Measurements from ENCODE around the gene MAP3K13. TPM values are rescaled to one million over a fixed set of nuclear protein-coding genes. Genes with fewer than 3 reads are reported as not detected.
"Not testable (repeated sequence)": the region's sequence is repeated elsewhere in the genome, so short reads cannot be mapped to it uniquely, and the experiment has no call there.

The MAP3K13 gene
- total RNA-seq, 1 experiment from 2014 or later: 18.4 TPM

GRCh38 chr3:185465471-185465870 lies 102.5 kb downstream of the MAP3K13 start:
- DNase-seq (ENCODE audit: low read depth in 1 of 2, low spot score in 2 of 2): no peak
- Histone ChIP-seq H3K27ac (no peak overlapping the region), H3K4me1 (replicated peaks) (no peaks in the 10 kb centered on the region), H3K4me3 (no peak overlapping the region), H3K9me3 (replicated peaks) (no peaks in the 10 kb centered on the region), H3K36me3 (no peaks in the 10 kb centered on the region), H3K27me3 (replicated peaks) (no peaks in the 10 kb centered on the region)

DNA sequence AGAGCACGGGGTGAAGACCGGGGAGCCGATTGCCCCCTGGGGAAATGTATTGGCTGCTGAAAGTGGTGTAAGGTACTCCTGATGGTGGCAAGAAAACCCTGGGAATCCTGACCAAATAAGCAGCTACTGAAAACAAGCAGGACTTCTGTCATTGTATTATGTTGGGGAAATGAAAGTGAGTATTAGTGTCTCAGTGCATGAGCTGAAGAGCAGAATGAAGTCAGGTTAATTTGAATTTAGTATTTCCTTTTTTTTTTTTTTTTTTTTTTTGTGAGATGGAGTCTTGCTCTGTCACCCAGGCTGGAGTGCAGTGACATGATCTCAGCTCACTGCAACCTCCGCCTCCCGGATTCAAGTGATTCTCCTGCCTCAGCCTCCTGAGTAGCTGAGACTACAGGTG lies 103.2 kb downstream of the MAP3K13 start:
- H3K27me3 ChIP-seq (replicated peaks); H3K36me3 ChIP-seq; H3K27ac ChIP-seq; H3K9me3 ChIP-seq (replicated peaks); DNase-seq (ENCODE audit: low read depth in 1 of 2, low spot score in 2 of 2); H3K4me3 ChIP-seq; H3K4me1 ChIP-seq (replicated peaks): not testable (repeated sequence)

GRCh38 chr3:185469542-185469941 lies 106.6 kb downstream of the MAP3K13 start:
- H3K9me3 ChIP-seq (replicated peaks): no peaks in the 10 kb centered on the region
- H3K36me3 ChIP-seq: no peaks in the 10 kb centered on the region
- DNase-seq (ENCODE audit: low read depth in 1 of 2, low spot score in 2 of 2): no peak

GRCh38 chr3:185470323-185470722 lies 107.4 kb downstream of the MAP3K13 start:
- Histone ChIP-seq H3K4me3 (no peak overlapping the region), H3K27me3 (replicated peaks) (no peaks in the 10 kb centered on the region), H3K36me3 (no peaks in the 10 kb centered on the region), H3K27ac (no peak overlapping the region), H3K4me1 (replicated peaks) (no peaks in the 10 kb centered on the region), H3K9me3 (replicated peaks) (no peaks in the 10 kb centered on the region)
- no peak for DNase-seq (ENCODE audit: low read depth in 1 of 2, low spot score in 2 of 2)

More at GRCh38 chr3:185469542-185469941, 106.6 kb downstream of the MAP3K13 start:
- H3K27me3 ChIP-seq (replicated peaks): no peaks in the 10 kb centered on the region
- H3K27ac ChIP-seq: no peak overlapping the region
- H3K4me3 ChIP-seq: no peak overlapping the region
- no peaks in the 10 kb centered on the region for H3K4me1 ChIP-seq (replicated peaks)

GRCh38 chr3:185473290-185473815 lies 110.4 kb downstream of the MAP3K13 start:
- DNase-seq (ENCODE audit: low read depth in 1 of 2, low spot score in 2 of 2): no peak
- H3K4me1 ChIP-seq (replicated peaks): no peaks in the 10 kb centered on the region
- no peak overlapping the region for H3K4me3 ChIP-seq
- no peaks in the 10 kb centered on the region for H3K9me3 ChIP-seq (replicated peaks)
- H3K27ac ChIP-seq: no peak overlapping the region
- no peaks in the 10 kb centered on the region for H3K27me3 ChIP-seq (replicated peaks)
- no peaks in the 10 kb centered on the region for H3K36me3 ChIP-seq

DNA sequence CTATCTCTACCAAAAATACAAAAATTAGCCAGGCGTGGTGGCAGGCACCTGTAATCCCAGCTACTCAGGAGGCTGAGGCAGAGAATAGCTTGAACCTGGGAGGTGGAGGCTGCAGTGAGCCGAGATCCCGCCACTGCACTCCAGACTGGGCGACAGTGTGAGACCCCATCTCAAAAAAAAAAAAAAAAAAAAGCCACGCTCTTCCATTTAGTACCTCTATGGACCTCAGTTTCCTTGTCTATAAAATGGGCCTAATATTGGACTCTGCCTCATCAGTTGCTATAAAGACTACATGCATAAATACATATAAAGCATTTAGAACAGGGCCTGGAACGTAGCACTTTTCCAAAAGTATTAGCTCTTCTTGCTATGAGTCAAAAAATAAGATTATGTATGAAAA lies 112.0 kb downstream of the MAP3K13 start:
- not testable (repeated sequence) for DNase-seq (ENCODE audit: low read depth in 1 of 2, low spot score in 2 of 2); H3K4me3 ChIP-seq; H3K4me1 ChIP-seq (replicated peaks)

DNA sequence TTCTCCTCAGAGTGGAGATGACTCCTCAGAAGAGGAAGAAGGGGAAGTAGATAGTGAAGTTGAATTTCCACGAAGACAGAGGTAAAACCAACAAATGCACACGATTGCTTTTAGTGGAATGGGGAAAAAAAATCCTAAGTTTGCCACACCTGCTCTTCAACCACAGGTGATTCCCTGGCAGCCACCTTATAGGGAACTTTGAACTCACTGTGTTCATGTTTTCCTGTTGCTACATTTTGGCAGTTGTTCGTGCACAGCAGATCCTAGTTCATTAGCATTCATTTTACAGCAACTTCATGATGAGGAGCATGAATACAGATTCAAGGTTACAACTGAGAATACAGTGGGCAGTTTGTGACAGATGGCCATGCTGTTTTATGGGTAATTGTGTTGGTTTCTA lies 114.4 kb downstream of the MAP3K13 start:
- DNase-seq (ENCODE audit: low read depth in 1 of 2, low spot score in 2 of 2): no peak
- Histone ChIP-seq H3K36me3 (no peaks in the 10 kb centered on the region), H3K27me3 (replicated peaks) (no peaks in the 10 kb centered on the region), H3K4me3 (no peak overlapping the region), H3K27ac (no peak overlapping the region), H3K9me3 (replicated peaks) (no peaks in the 10 kb centered on the region), H3K4me1 (replicated peaks) (no peaks in the 10 kb centered on the region)

More for the DNA sequence above, 112.0 kb downstream of the MAP3K13 start:
- not testable (repeated sequence) for H3K27me3 ChIP-seq (replicated peaks); H3K27ac ChIP-seq; H3K36me3 ChIP-seq; H3K9me3 ChIP-seq (replicated peaks)

DNA sequence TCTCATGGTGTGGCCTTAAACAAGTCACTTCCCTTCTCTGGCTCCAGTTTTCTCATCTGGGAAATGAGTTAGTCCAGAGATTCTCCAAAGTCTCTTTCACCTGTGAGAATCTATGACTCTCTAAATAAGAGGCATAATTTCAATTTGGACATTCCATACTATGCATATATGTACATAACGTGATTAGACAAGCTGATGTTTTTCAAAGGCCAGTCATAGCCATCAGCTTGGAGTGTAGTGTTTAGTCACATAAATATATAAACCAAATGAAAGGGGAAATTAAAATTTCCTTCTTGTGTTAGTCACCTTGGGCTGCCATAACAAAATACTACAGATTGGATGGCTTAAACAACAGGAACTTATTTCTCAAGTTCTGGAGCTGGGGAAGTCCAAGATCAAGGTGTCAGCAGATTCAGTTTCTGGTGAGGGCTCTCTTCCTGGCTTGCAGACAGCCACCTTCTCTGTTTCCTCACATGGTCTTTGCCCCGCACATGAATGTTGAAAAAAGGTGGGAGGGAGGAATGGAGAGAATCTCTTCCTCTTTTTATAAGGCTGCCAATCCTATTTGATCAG lies 116.5 kb downstream of the MAP3K13 start:
- Histone ChIP-seq H3K9me3 (replicated peaks) (no peaks in the 10 kb centered on the region), H3K4me3 (no peak overlapping the region), H3K36me3 (no peaks in the 10 kb centered on the region), H3K27ac (no peak overlapping the region), H3K27me3 (replicated peaks) (no peaks in the 10 kb centered on the region), H3K4me1 (replicated peaks) (no peaks in the 10 kb centered on the region)
- DNase-seq (ENCODE audit: low read depth in 1 of 2, low spot score in 2 of 2): no peak

- Histone ChIP-seq H3K27ac (no peak overlapping the region), H3K4me3 (no peak overlapping the region), H3K27me3 (replicated peaks) (no peaks in the 10 kb centered on the region), H3K4me1 (replicated peaks) (no peaks in the 10 kb centered on the region), H3K9me3 (replicated peaks) (no peaks in the 10 kb centered on the region), H3K36me3 (no peaks in the 10 kb centered on the region; the same call in 1 of the 2 replicates)
- DNase-seq (ENCODE audit: low read depth in 1 of 2, low spot score in 2 of 2): no peak
These were observed 121.4 kb downstream of the MAP3K13 start for GRCh38 chr3:185484296-185484695.

DNA sequence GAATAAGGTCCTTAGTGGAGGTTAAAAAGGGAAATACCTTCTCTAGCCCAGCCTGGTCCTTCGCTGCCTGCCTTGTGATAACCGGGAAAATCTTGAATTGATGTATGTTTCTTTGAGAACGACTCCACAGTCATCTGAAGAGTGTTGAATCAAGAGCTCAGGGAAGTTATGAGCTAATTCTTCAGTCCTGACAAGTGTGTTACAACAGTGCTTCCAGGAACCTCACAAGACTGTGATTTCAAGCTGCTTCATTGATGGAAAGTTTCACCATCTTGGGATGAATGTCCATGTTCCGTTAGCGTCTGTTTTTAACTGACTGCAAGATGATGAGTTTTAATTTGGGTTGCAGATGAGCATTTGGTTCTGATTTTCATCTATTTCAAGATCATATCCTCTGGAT lies 123.5 kb downstream of the MAP3K13 start:
- no peak for DNase-seq (ENCODE audit: low read depth in 1 of 2, low spot score in 2 of 2)
- no peak overlapping the region for H3K4me3 ChIP-seq
- H3K27me3 ChIP-seq (replicated peaks): no peaks in the 10 kb centered on the region
- H3K27ac ChIP-seq: no peak overlapping the region
- no peaks in the 10 kb centered on the region for H3K9me3 ChIP-seq (replicated peaks)
- peaks cover 13% of the 10 kb centered on the region; the same call in 1 of the 2 replicates for H3K36me3 ChIP-seq
- H3K4me1 ChIP-seq (replicated peaks): no peaks in the 10 kb centered on the region

GRCh38 chr3:185488465-185488864 lies 125.5 kb downstream of the MAP3K13 start:
- no peak overlapping the region for H3K27ac ChIP-seq
- no peaks in the 10 kb centered on the region for H3K9me3 ChIP-seq (replicated peaks)
- H3K4me1 ChIP-seq (replicated peaks): no peaks in the 10 kb centered on the region
- no peak for DNase-seq (ENCODE audit: low read depth in 1 of 2, low spot score in 2 of 2)
- H3K4me3 ChIP-seq: no peak overlapping the region
- no peaks in the 10 kb centered on the region for H3K27me3 ChIP-seq (replicated peaks)
- H3K36me3 ChIP-seq: peaks cover 28% of the 10 kb centered on the region

DNA sequence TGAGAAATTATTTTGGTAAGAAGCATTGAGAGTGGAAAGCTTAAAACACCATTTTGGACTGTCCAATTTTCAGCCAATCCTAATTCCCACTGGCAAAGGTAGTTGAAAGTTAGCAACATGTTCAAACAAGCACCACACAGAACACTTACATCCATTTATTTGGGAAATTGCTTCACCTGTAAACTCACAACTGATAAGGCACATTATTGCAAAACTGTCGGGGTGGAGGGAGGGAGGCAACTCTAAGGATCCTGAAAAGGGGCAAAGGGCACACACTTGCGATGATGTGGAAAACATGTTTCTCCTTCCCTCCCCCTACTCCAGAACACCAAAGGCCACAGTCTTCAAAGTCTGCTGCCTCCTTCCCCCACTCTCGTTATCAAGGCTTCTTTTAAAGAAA lies 126.5 kb downstream of the MAP3K13 start:
- Histone ChIP-seq H3K4me3 (no peak overlapping the region), H3K36me3 (peaks cover 36% of the 10 kb centered on the region), H3K9me3 (replicated peaks) (no peaks in the 10 kb centered on the region), H3K27me3 (replicated peaks) (no peaks in the 10 kb centered on the region), H3K27ac (no peak overlapping the region), H3K4me1 (replicated peaks) (no peaks in the 10 kb centered on the region)
- no peak for DNase-seq (ENCODE audit: low read depth in 1 of 2, low spot score in 2 of 2)

- DNase-seq (ENCODE audit: low read depth in 1 of 2, low spot score in 2 of 2): no peak
- Histone ChIP-seq H3K9me3 (replicated peaks) (no peaks in the 10 kb centered on the region), H3K27ac (no peak overlapping the region), H3K4me1 (replicated peaks) (no peaks in the 10 kb centered on the region), H3K4me3 (no peak overlapping the region), H3K27me3 (replicated peaks) (no peaks in the 10 kb centered on the region), H3K36me3 (peaks cover 41% of the 10 kb centered on the region)
These were observed 127.3 kb downstream of the MAP3K13 start for GRCh38 chr3:185490241-185490640.

GRCh38 chr3:185498503-185499396 lies 135.8 kb downstream of the MAP3K13 start, which contains the start of gene TMEM41A:
TMEM41A (minus strand) TSS chr3:185499035; CDS start chr3:185498961, 74 bp downstream.
- Histone ChIP-seq H3K9me3 (replicated peaks) (no peaks in the 10 kb centered on the region), H3K27ac (peak within 1 kb of the TSS; percentile 27), H3K27me3 (replicated peaks) (no peaks in the 10 kb centered on the region), H3K36me3 (peaks cover 28% of the 10 kb centered on the region), H3K4me1 (replicated peaks) (peaks cover 4% of the 10 kb centered on the region; the same call in 1 of the 2 replicates), H3K4me3 (peak within 1 kb of the TSS; percentile 79)
- DNase-seq (ENCODE audit: low read depth in 1 of 2, low spot score in 2 of 2): peak; percentile 81 to 92
